Endodermal cell (in vitro differentiated cells): Measurements from ENCODE around the gene DDX55. TPM values are rescaled to one million over a fixed set of nuclear protein-coding genes. Genes with fewer than 3 reads are reported as not detected.

ENCODE experiments used
- DNase-seq: peaks from one replicate; pipeline ENCODE4 v3.0.0-alpha.2; 2017
- H3K27ac ChIP-seq: 2 replicates; pipeline ENCODE4 v1.5.1; 2013; ENCODE audit warnings: mild to moderate bottlenecking, low read depth, low read length, moderate library complexity
- H3K27me3 ChIP-seq: 2 replicates; pipeline ENCODE4 v1.6.1; 2013; ENCODE audit warnings: mild to moderate bottlenecking, low read length, moderate library complexity; ENCODE audit not compliant: insufficient read depth, control insufficient read depth, poor library complexity, severe bottlenecking
- H3K36me3 ChIP-seq: 2 replicates; pipeline ENCODE4 v1.7.0; 2013; ENCODE audit warnings: mild to moderate bottlenecking, low read length, moderate library complexity; ENCODE audit not compliant: control insufficient read depth, insufficient read depth
- H3K4me1 ChIP-seq: one replicate; pipeline ENCODE4 v1.7.0; 2013; ENCODE audit warnings: low read length; ENCODE audit not compliant: control insufficient read depth, insufficient read depth
- H3K4me3 ChIP-seq: 2 replicates; pipeline ENCODE4 v1.5.1; 2013; ENCODE audit warnings: mild to moderate bottlenecking, low read length, moderate library complexity
- H3K9ac ChIP-seq: 2 replicates; pipeline ENCODE4 v1.6.1; 2013; ENCODE audit warnings: mild to moderate bottlenecking, low read length, moderate library complexity; ENCODE audit not compliant: poor library complexity, severe bottlenecking; ENCODE audit errors: extremely low read depth
- H3K9me3 ChIP-seq: 2 replicates; pipeline ENCODE4 v1.6.1; 2013; ENCODE audit warnings: mild to moderate bottlenecking, low read length, moderate library complexity; ENCODE audit not compliant: control insufficient read depth
- H3K27ac Mint-ChIP-seq: 2 replicates; pipeline ENCODE4 v1.8.0; 2020; ENCODE audit warnings: mixed read lengths
- H3K27me3 Mint-ChIP-seq: 2 replicates; pipeline ENCODE4 v1.8.0; 2021; ENCODE audit warnings: mild to moderate bottlenecking, mixed read lengths; ENCODE audit not compliant: insufficient read depth
- H3K36me3 Mint-ChIP-seq: 2 replicates; pipeline ENCODE4 v1.8.0; 2020; ENCODE audit warnings: low read depth, mixed read lengths
- H3K4me1 Mint-ChIP-seq: 2 replicates; pipeline ENCODE4 v1.8.0; 2020; ENCODE audit warnings: mixed read lengths
- H3K4me3 Mint-ChIP-seq: 2 replicates; pipeline ENCODE4 v1.8.0; 2020; ENCODE audit warnings: mild to moderate bottlenecking, moderate library complexity, mixed read lengths
- H3K9me3 Mint-ChIP-seq: 2 replicates; pipeline ENCODE4 v1.8.0; 2020; ENCODE audit warnings: mild to moderate bottlenecking, mixed read lengths
- CTCF ChIP-seq: fragments of 200-600 bp; sonication (generic); conservative IDR thresholded peaks from 2 replicates; pipeline ENCODE4 v1.5.0; 2021; ENCODE audit warnings: antibody characterized with exemption, mild to moderate bottlenecking
- WGBS, 2 experiments: methylation state at CpG; one replicate each; pipeline versions ENCODE4 v1.1.5 to v1.1.7; 2013; ENCODE audit warnings: missing lambda C conversion rate in 2 of 2, mixed read lengths in 1 of 2; ENCODE audit not compliant: insufficient coverage in 1 of 2, insufficient read length in 1 of 2; 5-methylcytosine and 5-hydroxymethylcytosine counted together
- total RNA-seq, 2 donors: library from RNA; stranded (reverse); fragmentation: NEBNext Ultra II Directional in 1 of 2; extraction: Animal tissue kit (Norgen Biotek cat#: 25700) in 1 of 2; gene quantifications; 2 replicates in 1 of 2; 3 replicates in 1 of 2; pipeline ENCODE4 v1.2.1, GENCODE V29; 2021

DDX55 gene
- total RNA-seq, 2 donors from 2014 or later = 34.4 to 36.7 TPM

GRCh38 chr12:123608182-123608581 lies 6.3 kb downstream of the DDX55 start:
- no peaks in the 10 kb centered on the region for H3K4me1 ChIP-seq
- H3K9ac ChIP-seq = no peak overlapping the region
- TF ChIP-seq CTCF = no peak
- Mint-ChIP-seq H3K27me3 (no peaks in the 10 kb centered on the region), H3K27ac (no peak overlapping the region), H3K4me1 (no peaks in the 10 kb centered on the region), H3K9me3 (no peaks in the 10 kb centered on the region), H3K36me3 (peaks cover 70% of the 10 kb centered on the region), H3K4me3 (no peak overlapping the region)
- H3K36me3 ChIP-seq = peaks cover 83% of the 10 kb centered on the region
- no peak for DNase-seq
- H3K27me3 ChIP-seq = no peaks in the 10 kb centered on the region
- whole genome bisulfite sequencing, 2 experiments = 94 to 98% methylated on average over 5 to 8 of the region's 8 CpGs
- no peak overlapping the region for H3K4me3 ChIP-seq
- H3K9me3 ChIP-seq = no peaks in the 10 kb centered on the region
- H3K27ac ChIP-seq = no peak overlapping the region

- no peak overlapping the region for H3K27ac Mint-ChIP-seq
- TF ChIP-seq CTCF = no peak
- no peak overlapping the region for H3K4me3 Mint-ChIP-seq
- WGBS, 2 experiments = 100% methylated on average over 2 of the region's 2 CpGs; no CpG with 5 or more reads in 1 of the 2 experiments
- H3K27me3 Mint-ChIP-seq = no peaks in the 10 kb centered on the region
- peaks cover 86% of the 10 kb centered on the region for H3K36me3 Mint-ChIP-seq
- H3K27me3 ChIP-seq = no peaks in the 10 kb centered on the region
- H3K9me3 Mint-ChIP-seq = no peaks in the 10 kb centered on the region
- peaks cover 90% of the 10 kb centered on the region for H3K36me3 ChIP-seq
- no peak overlapping the region for H3K9ac ChIP-seq
- no peak overlapping the region for H3K27ac ChIP-seq
- no peak for DNase-seq
- no peaks in the 10 kb centered on the region for H3K4me1 Mint-ChIP-seq
- no peaks in the 10 kb centered on the region for H3K4me1 ChIP-seq
- no peaks in the 10 kb centered on the region for H3K9me3 ChIP-seq
- no peak overlapping the region for H3K4me3 ChIP-seq
Observed at GRCh38 chr12:123614110-123614509, 12.2 kb downstream of the DDX55 start.

- Histone ChIP-seq H3K9me3 (no peaks in the 10 kb centered on the region), H3K27ac (no peak overlapping the region), H3K9ac (no peak overlapping the region), H3K4me1 (no peaks in the 10 kb centered on the region), H3K4me3 (no peak overlapping the region), H3K27me3 (no peaks in the 10 kb centered on the region), H3K36me3 (peaks cover 90% of the 10 kb centered on the region)
- DNase-seq = no peak
- WGBS, 2 experiments = 92 to 100% methylated on average over 4 of the region's 4 CpGs
- Mint-ChIP-seq H3K4me1 (no peaks in the 10 kb centered on the region), H3K27ac (no peak overlapping the region), H3K4me3 (no peak overlapping the region), H3K9me3 (no peaks in the 10 kb centered on the region), H3K36me3 (peaks cover 86% of the 10 kb centered on the region), H3K27me3 (no peaks in the 10 kb centered on the region)
- no peak for TF ChIP-seq CTCF
Observed at GRCh38 chr12:123614531-123614930, 12.6 kb downstream of the DDX55 start.
